NB4 (cell line): ENCODE data around the gene ADCY6.

ENCODE experiments used
- CTCF ChIP-seq: IDR thresholded peaks from one replicate; pipeline ENCODE4 v1.5.1; 2012; ENCODE audit warnings: low read depth, low read length
- MYC ChIP-seq: IDR thresholded peaks from 2 replicates; pipeline ENCODE4 v1.6.1; 2011; ENCODE audit warnings: low read depth, low read length
- POLR2A ChIP-seq: IDR thresholded peaks from 2 replicates; pipeline ENCODE4 v1.6.1; 2011; ENCODE audit warnings: mild to moderate bottlenecking; ENCODE audit not compliant: insufficient read length; ENCODE audit errors: extremely low read depth
- TF ChIP-seq, protein P1 (sequence below): IDR thresholded peaks from 2 replicates; pipeline ENCODE4 v1.6.1; 2011; ENCODE audit warnings: low read depth, low read length

GRCh38 chr12:48814262-48815125 lies 25.6 kb upstream of the ADCY6 start:
- peak; percentile 97 for TF ChIP-seq CTCF
- peak; percentile 52 for TF ChIP-seq POLR2A
- TF ChIP-seq, protein P1, sequence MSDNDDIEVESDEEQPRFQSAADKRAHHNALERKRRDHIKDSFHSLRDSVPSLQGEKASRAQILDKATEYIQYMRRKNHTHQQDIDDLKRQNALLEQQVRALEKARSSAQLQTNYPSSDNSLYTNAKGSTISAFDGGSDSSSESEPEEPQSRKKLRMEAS, result peak; percentile 76
- peak; percentile 90 for TF ChIP-seq MYC
